Upper lobe of right lung (tissue), 1 donor: ENCODE results near the gene SGCE. TPM values are rescaled to one million over a fixed set of nuclear protein-coding genes. Genes with fewer than 3 reads are reported as not detected.

Source experiments
- ATAC-seq: fragments of 200-7000 bp; cut with Tn5 transposase; one replicate; pipeline ENCODE4 v1.9.1; 2020; ENCODE audit warnings: mild to moderate bottlenecking, moderate library complexity
- DNase-seq: peaks from one replicate; pipeline ENCODE4 v3.0.0-alpha.2; 2020
- H3K27ac ChIP-seq: fragments of 200-600 bp; one replicate; pipeline ENCODE4 v1.8.0; 2022
- H3K27me3 ChIP-seq: fragments of 200-600 bp; one replicate; pipeline ENCODE4 v1.8.0; 2022; ENCODE audit warnings: mild to moderate bottlenecking
- H3K36me3 ChIP-seq: fragments of 200-600 bp; one replicate; pipeline ENCODE4 v1.8.0; 2022
- H3K4me1 ChIP-seq: fragments of 200-600 bp; one replicate; pipeline ENCODE4 v1.8.0; 2022
- H3K4me3 ChIP-seq: fragments of 200-600 bp; one replicate; pipeline ENCODE4 v1.8.0; 2022; ENCODE audit warnings: mild to moderate bottlenecking
- H3K9me3 ChIP-seq: fragments of 200-600 bp; one replicate; pipeline ENCODE4 v1.8.0; 2022
- CTCF ChIP-seq: fragments of 200-600 bp; IDR thresholded peaks from one replicate; pipeline ENCODE4 v1.8.0; 2022; ENCODE audit warnings: antibody characterized with exemption
- intact Hi-C: fragments of 100-400 bp; cut with DNase I; formaldehyde crosslinking; loops from one replicate; pipeline ENCODE4 v1.11.0; 2022
- total RNA-seq: library from RNA; stranded (reverse); fragmentation: NEBNext Ultra II Directional; extraction: Animal tissue kit (Norgen Biotek cat#: 25700); gene quantifications from one replicate; pipeline ENCODE4 v1.2.1, GENCODE V29; 2021
- donor health status: DM: no; HTN: yes; CAD: no; lungs with severe emphysema.

SGCE gene
- total RNA-seq, 1 donor from 2014 or later = 74.1 TPM

- peaks cover 5% of the 10 kb centered on the region for H3K4me1 ChIP-seq
- peaks cover 20% of the 10 kb centered on the region for H3K27me3 ChIP-seq
- ATAC-seq (peak; percentile 90), DNase-seq (peak; percentile 97)
- H3K9me3 ChIP-seq = no peaks in the 10 kb centered on the region
- H3K4me3 ChIP-seq = peak overlapping the region; percentile 58
- no peaks in the 10 kb centered on the region for H3K36me3 ChIP-seq
- TF ChIP-seq CTCF = no peak
- intact Hi-C loops = no loop called here
- H3K27ac ChIP-seq = no peak overlapping the region
These were observed 2.1 kb upstream of the SGCE start for GRCh38 chr7:94657771-94658693.

- no peak for ATAC-seq
- TF ChIP-seq CTCF = no peak
- Histone ChIP-seq H3K27ac (no peak overlapping the region), H3K27me3 (peaks cover 29% of the 10 kb centered on the region), H3K4me1 (peaks cover 5% of the 10 kb centered on the region), H3K9me3 (no peaks in the 10 kb centered on the region), H3K36me3 (no peaks in the 10 kb centered on the region), H3K4me3 (peak overlapping the region; percentile 58)
- no peak for DNase-seq
- intact Hi-C loops = no loop called here
These were observed 1.2 kb upstream of the SGCE start for GRCh38 chr7:94656925-94657731.

- intact Hi-C loops = no loop called here
- no peaks in the 10 kb centered on the region for H3K36me3 ChIP-seq
- peaks cover 33% of the 10 kb centered on the region for H3K27me3 ChIP-seq
- no peak for TF ChIP-seq CTCF
- H3K4me3 ChIP-seq = peak overlapping the region; percentile 58
- DNase-seq (no peak), ATAC-seq (no peak)
- H3K9me3 ChIP-seq = no peaks in the 10 kb centered on the region
- H3K4me1 ChIP-seq = peaks cover 5% of the 10 kb centered on the region
- H3K27ac ChIP-seq = no peak overlapping the region
These were observed 658 bp upstream of the SGCE start for GRCh38 chr7:94656658-94656924.

GRCh38 chr7:94655126-94655847 is 646 bp downstream of the SGCE start:
- Histone ChIP-seq H3K27ac (peak overlapping the region; percentile 61), H3K4me3 (peak overlapping the region; percentile 58), H3K4me1 (peaks cover 5% of the 10 kb centered on the region), H3K27me3 (peaks cover 33% of the 10 kb centered on the region), H3K9me3 (no peaks in the 10 kb centered on the region), H3K36me3 (no peaks in the 10 kb centered on the region)
- intact Hi-C loops = no loop called here
- no peak for TF ChIP-seq CTCF
- DNase-seq = no peak
- no peak for ATAC-seq

GRCh38 chr7:94654783-94655125 is 1.2 kb downstream of the SGCE start:
- intact Hi-C loops = no loop called here
- ATAC-seq = no peak
- H3K4me1 ChIP-seq = peaks cover 5% of the 10 kb centered on the region

More at GRCh38 chr7:94654783-94655125, 1.2 kb downstream of the SGCE start:
- H3K9me3 ChIP-seq = no peaks in the 10 kb centered on the region
- H3K27ac ChIP-seq = no peak overlapping the region
- peak overlapping the region; percentile 58 for H3K4me3 ChIP-seq
- DNase-seq = no peak
- no peaks in the 10 kb centered on the region for H3K36me3 ChIP-seq
- peaks cover 33% of the 10 kb centered on the region for H3K27me3 ChIP-seq
- TF ChIP-seq CTCF = no peak
